Measurements from ENCODE around the gene CCDC187. TPM values are rescaled to one million over a fixed set of nuclear protein-coding genes. Genes with fewer than 3 reads are reported as not detected.

Gene CCDC187
- total and polyA plus RNA-seq, 2 of the 4 experiments (the other 2 are of a cell fraction): not detected

GRCh38 chr9:136219276-136219675 is 84.6 kb downstream of the CCDC187 start:
- Histone ChIP-seq H3K9ac (ENCODE audit: low read depth, low read length) (no peak overlapping the region), H3K9me1 (ENCODE audit: insufficient read depth, low read length) (peaks cover 8% of the 10 kb centered on the region; the same call in 1 of the 2 replicates), H3K4ac (ENCODE audit: low read depth, low read length) (no peak overlapping the region), H2BK120ac (ENCODE audit: low read depth, low read length) (no peak overlapping the region), H4K5ac (ENCODE audit: low read depth, low read length) (no peak overlapping the region), H4K91ac (ENCODE audit: insufficient read depth, low read depth, low read length) (no peak overlapping the region), H4K8ac (ENCODE audit: low read depth in 2 of 2, low read length in 2 of 2) (no peak overlapping the region), H2AK9ac (replicated peaks; ENCODE audit: low read depth, low read length, poor library complexity) (no peak overlapping the region), H4K20me1 (ENCODE audit: insufficient read depth, low read length) (peaks cover 24% of the 10 kb centered on the region), H2AK5ac (ENCODE audit: low read depth, low read length) (no peak overlapping the region; the same call in 1 of the 2 replicates), H3K9me3 (ENCODE audit: control insufficient read depth, insufficient read depth, low read length) (no peaks in the 10 kb centered on the region), H3K36me3 (ENCODE audit: control insufficient read depth, insufficient read depth, low read length) (peaks cover 23% of the 10 kb centered on the region), H3K27ac (ENCODE audit: insufficient read depth, low read length) (no peak overlapping the region), H2BK20ac (ENCODE audit: low read depth, low read length) (no peak overlapping the region), H3K14ac (replicated peaks; ENCODE audit: low read depth, low read length) (no peak overlapping the region), H2AFZ (replicated peaks; ENCODE audit: low read length, poor library complexity) (peak overlapping the region; percentile 59), H3K18ac (ENCODE audit: low read depth, low read length) (no peak overlapping the region), H3K4me1 (ENCODE audit: control insufficient read depth, insufficient read depth, low read length) (no peaks in the 10 kb centered on the region), H2BK15ac (ENCODE audit: low read depth, low read length) (no peak overlapping the region), H3K79me1 (ENCODE audit: low read depth in 1 of 2, low read length in 2 of 2) (peaks cover 0 to 5% of the 10 kb centered on the region in 2 experiments; a peak in 1 of 4 replicates), H3K4me2 (ENCODE audit: low read depth, low read length) (no peak overlapping the region), H3K56ac (ENCODE audit: extremely low read depth, insufficient read depth, low read length) (no peak overlapping the region), H3K23ac (ENCODE audit: low read depth, low read length) (no peak overlapping the region), H3K4me3 (ENCODE audit: insufficient read depth, low read depth, low read length) (no peak overlapping the region), H2BK5ac (ENCODE audit: low read depth, low read length, poor library complexity, severe bottlenecking) (no peak overlapping the region), H3K27me3 (ENCODE audit: control insufficient read depth, insufficient read depth, low read length) (no peaks in the 10 kb centered on the region)
- dilution Hi-C loops (cut with HindIII; ENCODE audit: low sequenced_read_pairs, unreplicated experiment): no loop called here
- CTCF ChIA-PET: no interaction called here
- no TSS peak for BruUV-seq (replicated peaks)
- DNase-seq (peak; percentile 58), ATAC-seq (ENCODE audit: low read depth) (peak; percentile 29; the same call in 1 of the 2 replicates)
- TF ChIP-seq CHD1 (IDR thresholded peaks at IDR 0.05; ENCODE audit: low read depth, low read length) (no peak), RFX5 (IDR thresholded peaks at IDR 0.05; ENCODE audit: low read depth, low read length) (no peak), ELK1 (IDR thresholded peaks at IDR 0.05; ENCODE audit: borderline replicate concordance, low read depth, low read length) (no peak), BHLHE40 (IDR thresholded peaks at IDR 0.05; ENCODE audit: low read depth, low read length) (no peak), CEBPB (IDR thresholded peaks at IDR 0.05; ENCODE audit: low read depth, low read length) (no peak), MAFK (IDR thresholded peaks at IDR 0.05; ENCODE audit: low read depth, low read length) (no peak), RAD21 (IDR thresholded peaks at IDR 0.05; ENCODE audit: low read length) (no peak), POLR2A (IDR thresholded peaks at IDR 0.05; ENCODE audit: low read depth, low read length) (no peak), MAZ (IDR thresholded peaks at IDR 0.05; ENCODE audit: borderline replicate concordance, low read depth, low read length) (no peak), CTCF (conservative IDR thresholded peaks at IDR 0.05; ENCODE audit: low read depth, low read length) (no peak), USF2 (IDR thresholded peaks at IDR 0.05; ENCODE audit: low read depth, low read length) (no peak), MXI1 (IDR thresholded peaks at IDR 0.05; ENCODE audit: borderline replicate concordance, low read depth, low read length) (no peak), NFE2L2 (IDR thresholded peaks at IDR 0.05; ENCODE audit: low read depth, low read length) (no peak), SMC3 (IDR thresholded peaks at IDR 0.05; ENCODE audit: low read depth, low read length) (no peak), FOS (IDR thresholded peaks at IDR 0.05; ENCODE audit: low read depth, low read length) (no peak), RCOR1 (IDR thresholded peaks at IDR 0.05; ENCODE audit: insufficient replicate concordance, low read length) (no peak)
- POLR2A ChIA-PET (ENCODE audit: unreplicated experiment): no interaction called here
- in situ Hi-C loops (cut with MboI; ENCODE audit: low sequenced_read_pairs): no loop called here
- intact Hi-C loops (cut with micrococcal nuclease): no loop called here
- 90% methylated on average over 5 of the region's 13 CpGs; no CpG with 5 or more reads in 1 of the 2 experiments for WGBS, 2 experiments (ENCODE audit: extremely low coverage in 2 of 2, insufficient read length in 1 of 2)
